NCI-H2171 treated with DMSO at 0.1 percent for 48 hours (cell line): ENCODE measurements around the gene MRGPRD.

ENCODE experiments used
- DNase-seq: peaks from one replicate; lab custom pipeline; 2025; lab: John Stamatoyannopoulos, UW

The MRGPRD gene

GRCh38 chr11:68930991-68931855 is 49.6 kb downstream of the MRGPRD start:
- no peak for DNase-seq
